Lower leg skin (tissue), 4 donors: ENCODE results near the gene CAPS. TPM values are rescaled to one million over a fixed set of nuclear protein-coding genes. Genes with fewer than 3 reads are reported as not detected.

Source experiments
- DNase-seq, 2 donors: peaks; one replicate each; pipeline ENCODE4 v3.0.0-alpha.2; 2019; ENCODE audit warnings: low spot score in 2 of 2
- H3K4me3 ChIP-seq: fragments of 200-600 bp; sonication (generic); 2 replicates; pipeline ENCODE4 v1.5.1; 2017; ENCODE audit warnings: mild to moderate bottlenecking, low read depth; ENCODE audit not compliant: poor library complexity, severe bottlenecking
- POLR2A ChIP-seq, 2 donors: fragments of 450-650 bp; IDR thresholded peaks; one replicate each; pipeline ENCODE4 v1.6.1; 2016 to 2017; ENCODE audit warnings: antibody characterized with exemption in 2 of 2, mild to moderate bottlenecking in 1 of 2, moderate library complexity in 1 of 2
- WGBS, 2 donors: methylation state at CpG; one replicate each; pipeline ENCODE4 v1.1.5; 2018; 5-methylcytosine and 5-hydroxymethylcytosine counted together
- intact Hi-C: fragments of 100-400 bp; cut with DNase I; formaldehyde crosslinking; loops from one replicate; pipeline ENCODE4 v1.15.0; 2023; ENCODE audit warnings: low total_unique reads
- total RNA-seq, 4 donors: library from RNA; depleted of rRNA; stranded (reverse); fragments of >200 nt; gene quantifications; one replicate each; pipeline ENCODE4 v1.1.0, GENCODE V29; 2016
- TF ChIP-seq, protein P1 (sequence below), 3 donors: fragments of 450-650 bp; IDR thresholded peaks; one replicate each; pipeline ENCODE4 v1.5.1; 2016; ENCODE audit warnings: antibody characterized with exemption in 3 of 3, mild to moderate bottlenecking in 3 of 3, moderate library complexity in 2 of 3

Gene CAPS
- total RNA-seq, 4 donors from 2014 or later: 3.5 to 14.5 (median 11.5) TPM

DNA sequence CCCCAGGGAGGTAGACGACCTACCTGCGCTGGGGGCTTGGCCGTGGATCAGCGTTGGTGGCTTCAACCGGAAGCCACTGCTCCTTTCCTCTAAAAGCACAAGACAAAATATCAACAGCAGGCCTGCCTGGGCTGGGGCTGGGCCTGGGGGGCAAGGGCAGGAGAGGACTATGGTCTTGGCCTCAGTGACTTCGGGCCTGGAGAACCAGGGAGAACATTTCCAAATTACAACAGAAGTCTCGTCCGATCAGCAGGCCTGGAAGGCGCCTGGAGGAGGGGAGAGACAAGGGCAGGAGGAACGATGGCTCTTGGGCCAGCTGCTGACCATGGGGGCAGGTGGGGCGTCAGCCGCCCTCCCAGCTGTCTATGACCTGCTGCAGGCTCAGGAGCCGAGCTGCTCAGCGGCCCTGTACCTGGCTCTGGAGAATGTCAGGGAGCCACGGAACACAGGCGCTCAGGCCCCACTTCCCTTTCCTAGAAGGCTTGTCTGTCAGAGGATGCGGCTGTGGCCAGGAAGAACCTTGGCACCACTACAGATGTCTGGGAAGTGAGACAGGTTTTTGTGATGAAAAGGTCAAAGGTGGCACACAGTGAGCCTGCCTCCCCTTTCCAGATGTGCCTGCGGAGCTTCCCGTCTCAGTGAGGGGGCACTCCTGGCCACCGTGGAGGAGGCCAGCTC, 19.5 kb downstream of the CAPS start:
- intact Hi-C loops: no loop called here
- DNase-seq: no peak
- TF ChIP-seq, protein P1, sequence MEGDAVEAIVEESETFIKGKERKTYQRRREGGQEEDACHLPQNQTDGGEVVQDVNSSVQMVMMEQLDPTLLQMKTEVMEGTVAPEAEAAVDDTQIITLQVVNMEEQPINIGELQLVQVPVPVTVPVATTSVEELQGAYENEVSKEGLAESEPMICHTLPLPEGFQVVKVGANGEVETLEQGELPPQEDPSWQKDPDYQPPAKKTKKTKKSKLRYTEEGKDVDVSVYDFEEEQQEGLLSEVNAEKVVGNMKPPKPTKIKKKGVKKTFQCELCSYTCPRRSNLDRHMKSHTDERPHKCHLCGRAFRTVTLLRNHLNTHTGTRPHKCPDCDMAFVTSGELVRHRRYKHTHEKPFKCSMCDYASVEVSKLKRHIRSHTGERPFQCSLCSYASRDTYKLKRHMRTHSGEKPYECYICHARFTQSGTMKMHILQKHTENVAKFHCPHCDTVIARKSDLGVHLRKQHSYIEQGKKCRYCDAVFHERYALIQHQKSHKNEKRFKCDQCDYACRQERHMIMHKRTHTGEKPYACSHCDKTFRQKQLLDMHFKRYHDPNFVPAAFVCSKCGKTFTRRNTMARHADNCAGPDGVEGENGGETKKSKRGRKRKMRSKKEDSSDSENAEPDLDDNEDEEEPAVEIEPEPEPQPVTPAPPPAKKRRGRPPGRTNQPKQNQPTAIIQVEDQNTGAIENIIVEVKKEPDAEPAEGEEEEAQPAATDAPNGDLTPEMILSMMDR (IDR thresholded peaks at IDR 0.05): no peak
- no peak for TF ChIP-seq POLR2A (IDR thresholded peaks at IDR 0.05)
- 87 to 91% methylated on average over 17 to 20 of the region's 20 CpGs for WGBS, 2 donors
- H3K4me3 ChIP-seq: no peak overlapping the region

DNA sequence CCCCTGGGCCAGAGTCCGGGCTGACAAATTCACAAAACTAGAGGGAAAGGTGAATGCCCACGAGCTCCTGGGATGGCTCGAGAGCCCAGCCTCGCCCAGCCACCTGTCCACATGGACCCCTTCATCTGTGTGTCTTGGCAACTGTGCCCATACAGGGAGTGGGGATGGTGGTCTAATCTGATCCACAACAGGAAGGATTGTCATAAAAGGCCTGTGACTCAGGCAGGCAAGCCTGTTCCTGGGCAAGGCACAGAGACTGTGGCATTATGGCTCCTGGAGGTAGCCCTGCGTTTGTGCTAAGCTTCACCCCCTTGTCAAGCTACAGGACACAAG, 20.0 kb downstream of the CAPS start:
- no peak overlapping the region for H3K4me3 ChIP-seq
- intact Hi-C loops: no loop called here
- TF ChIP-seq, protein P1 (IDR thresholded peaks at IDR 0.05): no peak
- no peak for TF ChIP-seq POLR2A (IDR thresholded peaks at IDR 0.05)
- DNase-seq: no peak
- WGBS, 2 donors: 92 to 95% methylated on average over 5 of the region's 5 CpGs

DNA sequence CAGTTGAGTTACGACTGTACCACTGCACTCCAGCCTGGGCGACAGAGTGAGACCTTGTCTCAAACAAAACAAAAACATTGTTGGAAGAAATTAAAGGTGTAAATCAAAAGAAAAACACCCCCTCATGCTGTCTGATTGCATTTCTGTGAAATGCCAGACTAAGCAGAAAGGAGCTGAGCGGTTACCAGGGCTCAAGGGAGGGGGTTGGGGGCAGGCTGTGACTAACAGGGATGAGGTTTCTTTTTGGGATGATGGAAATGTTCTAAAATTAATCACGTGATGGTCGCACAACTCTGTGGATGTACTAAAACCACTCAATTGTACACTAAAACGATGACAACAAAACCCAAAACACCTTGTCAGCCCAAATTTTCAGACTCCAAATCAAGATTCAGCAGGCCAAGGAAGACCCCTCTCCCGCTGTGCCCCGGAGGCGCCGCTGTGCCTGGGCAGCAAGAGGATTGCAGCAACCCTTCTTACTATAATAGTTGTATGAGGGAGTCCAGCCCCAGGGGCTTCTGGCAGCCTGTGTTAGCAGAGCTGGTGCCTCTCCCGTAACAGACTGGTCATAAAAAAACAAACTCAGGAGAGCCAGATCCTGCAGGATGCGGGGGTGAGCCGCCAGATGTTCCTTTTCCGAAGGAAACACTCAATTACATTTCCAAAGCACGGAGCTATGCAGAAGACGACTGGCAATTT, 20.9 kb downstream of the CAPS start:
- H3K4me3 ChIP-seq: no peak overlapping the region
- 58 to 71% methylated on average over 16 of the region's 16 CpGs for WGBS, 2 donors
- intact Hi-C loops: no loop called here
- no peak for DNase-seq
- TF ChIP-seq, protein P1 (IDR thresholded peaks at IDR 0.05): no peak
- TF ChIP-seq POLR2A (IDR thresholded peaks at IDR 0.05): no peak

DNA sequence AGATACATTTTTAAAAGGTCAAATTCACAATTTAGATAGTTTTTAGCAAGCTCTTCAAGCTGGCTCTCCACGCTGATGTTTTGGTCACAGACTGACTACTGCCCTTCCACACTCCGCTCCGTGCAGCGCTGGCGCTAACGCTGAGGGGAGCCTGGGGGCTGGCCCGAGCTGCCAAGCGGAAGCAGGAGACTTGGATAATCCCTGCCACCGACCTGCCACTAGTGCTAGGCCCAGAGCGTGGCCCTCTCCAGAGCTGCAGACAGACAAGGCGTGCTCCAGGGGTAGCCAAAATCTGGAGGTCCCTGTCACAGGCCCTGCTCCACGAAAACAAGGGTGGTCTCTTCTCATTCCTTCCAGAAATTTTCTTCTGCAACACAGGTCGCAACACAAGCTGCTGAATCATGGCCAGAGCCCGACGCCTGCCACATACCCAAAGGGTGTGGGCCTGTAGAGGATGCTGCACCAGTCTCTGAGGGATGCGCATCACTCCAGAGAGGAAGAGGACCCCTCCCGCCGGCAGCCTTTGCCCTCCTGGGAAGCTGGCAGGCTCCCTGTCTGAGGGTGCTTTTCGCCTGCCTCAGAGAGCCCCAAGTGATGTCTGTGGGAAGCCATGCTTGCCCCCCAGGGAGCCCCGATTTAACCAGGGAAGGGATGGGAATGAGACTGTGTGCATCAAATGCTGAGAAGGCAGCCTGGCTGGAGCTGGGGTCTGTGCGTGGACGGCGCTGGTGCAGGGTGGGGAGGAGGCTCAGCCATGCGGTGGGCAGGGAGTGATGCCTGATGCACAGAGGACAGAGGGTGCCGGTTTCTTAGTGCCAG, 21.6 kb downstream of the CAPS start:
- WGBS, 2 donors: 77 to 83% methylated on average over 23 to 25 of the region's 25 CpGs
- TF ChIP-seq, protein P1 (IDR thresholded peaks at IDR 0.05): no peak
- no peak for TF ChIP-seq POLR2A (IDR thresholded peaks at IDR 0.05)
- no peak for DNase-seq
- H3K4me3 ChIP-seq: no peak overlapping the region
- intact Hi-C loops: no loop called here

DNA sequence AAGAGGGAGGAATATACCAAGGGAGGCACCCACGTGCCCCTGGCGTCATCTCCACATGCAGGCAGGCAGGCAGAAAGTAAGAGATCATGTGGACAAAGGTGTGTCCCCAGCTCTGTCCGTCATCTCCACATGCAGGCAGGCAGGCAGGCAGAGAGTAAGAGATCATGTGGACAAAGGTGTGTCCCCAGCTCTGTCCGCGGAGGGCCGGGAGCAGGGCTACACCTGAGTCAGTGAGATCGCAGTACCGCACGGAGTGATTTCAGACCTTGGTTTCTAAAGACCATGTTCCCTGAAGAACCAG, 22.2 kb downstream of the CAPS start:
- no peak for DNase-seq
- 92 to 94% methylated on average over 9 of the region's 9 CpGs for WGBS, 2 donors
- intact Hi-C loops: no loop called here
- no peak overlapping the region for H3K4me3 ChIP-seq
- TF ChIP-seq, protein P1 (IDR thresholded peaks at IDR 0.05): no peak
- no peak for TF ChIP-seq POLR2A (IDR thresholded peaks at IDR 0.05)
